ENCODE results near the gene OR1J2. TPM values are rescaled to one million over a fixed set of nuclear protein-coding genes. Genes with fewer than 3 reads are reported as not detected.

OR1J2 gene
- total RNA-seq, 1 experiment from 2014 or later, result not detected

DNA sequence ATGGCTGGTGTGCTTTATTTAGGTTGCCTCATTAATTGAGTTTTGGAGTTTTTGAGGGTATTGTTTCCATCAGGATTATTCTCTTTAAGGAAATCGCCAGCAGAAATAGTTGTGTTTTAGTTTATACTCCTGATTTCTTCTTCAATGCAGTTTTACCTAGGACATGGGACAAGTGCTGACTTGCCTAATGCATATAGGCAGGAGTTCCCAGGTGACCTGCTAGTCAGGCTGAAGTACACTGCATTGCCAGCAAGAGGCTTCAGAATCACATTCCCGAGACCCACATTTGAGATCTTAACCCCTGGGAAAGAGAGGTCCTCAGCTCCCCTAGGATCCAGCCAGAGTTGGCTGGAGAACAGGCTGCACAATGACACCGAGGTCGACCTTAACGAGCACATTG lies 40.8 kb downstream of the OR1J2 start:
- no peak for DNase-seq (ENCODE audit: low spot score)

DNA sequence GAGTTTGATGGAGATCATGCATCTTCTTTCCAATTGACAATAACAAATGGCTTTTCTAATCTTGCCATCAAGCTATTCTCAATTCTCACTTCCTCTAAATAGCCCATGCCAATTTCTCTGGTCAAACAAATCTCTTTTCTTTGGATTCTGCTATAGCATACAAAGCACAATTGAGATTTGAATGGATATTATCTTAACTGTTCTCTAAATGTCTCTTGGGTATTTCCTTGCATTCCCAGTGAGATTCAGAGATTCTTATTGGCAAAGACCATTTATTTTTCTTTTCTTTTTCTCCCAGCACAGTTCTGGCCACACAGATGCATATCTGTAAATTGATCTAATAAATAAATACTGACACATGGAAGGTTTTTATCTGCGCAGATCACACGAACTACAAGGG lies 42.2 kb downstream of the OR1J2 start, which contains the start of gene OR1N2:
Gene OR1N2, plus strand, starts transcription at position 301 of the 400 bp plus-strand sequence. CDS start 100 bp downstream, outside the sequence.
- DNase-seq (ENCODE audit: low spot score), result no peak

Other genes with a start within 250 kb of the OR1J2 start
- 4.4 and 6.2 TPM in 2 replicates for gene RBM18, start 246.0 kb upstream of the OR1J2 start, total RNA-seq (2014; rRNA removed; shearing (Covaris generic))
- 49.3 and 52.4 TPM in 2 replicates for gene MRRF, start 245.9 kb upstream of the OR1J2 start, total RNA-seq (2014; rRNA removed; shearing (Covaris generic))
- 2.1 and 3.9 TPM in 2 replicates for gene PTGS1, start 139.8 kb upstream of the OR1J2 start, total RNA-seq (2014; rRNA removed; shearing (Covaris generic))
- not detected in 2 replicates for gene OR1J1, start 32.9 kb upstream of the OR1J2 start, total RNA-seq (2014; rRNA removed; shearing (Covaris generic))
- not detected in 2 replicates for gene OR1J4, start 8.3 kb downstream of the OR1J2 start, total RNA-seq (2014; rRNA removed; shearing (Covaris generic))
- gene OR1N1, start 16.5 kb downstream of the OR1J2 start, total RNA-seq (2014; rRNA removed; shearing (Covaris generic)), result not detected in 2 replicates
- gene OR1N2, start 42.3 kb downstream of the OR1J2 start, total RNA-seq (2014; rRNA removed; shearing (Covaris generic)), result not detected in 2 replicates
- not detected in 2 replicates for gene OR1L8, start 72.6 kb downstream of the OR1J2 start, total RNA-seq (2014; rRNA removed; shearing (Covaris generic))
- not detected in 2 replicates for gene OR1Q1, start 103.9 kb downstream of the OR1J2 start, total RNA-seq (2014; rRNA removed; shearing (Covaris generic))
- gene OR1B1, start 146.8 kb downstream of the OR1J2 start, total RNA-seq (2014; rRNA removed; shearing (Covaris generic)), result not detected in 2 replicates
- gene OR1L1, start 150.9 kb downstream of the OR1J2 start, total RNA-seq (2014; rRNA removed; shearing (Covaris generic)), result not detected in 2 replicates
- gene OR1L3, start 164.3 kb downstream of the OR1J2 start, total RNA-seq (2014; rRNA removed; shearing (Covaris generic)), result not detected in 2 replicates
- not detected in 2 replicates for gene OR1L4, start 213.2 kb downstream of the OR1J2 start, total RNA-seq (2014; rRNA removed; shearing (Covaris generic))
- not detected in 2 replicates for gene OR1L6, start 231.5 kb downstream of the OR1J2 start, total RNA-seq (2014; rRNA removed; shearing (Covaris generic))

Data from HT-29 (cell line).